H1 (cell line): ENCODE measurements around the gene GNB1L. TPM values are rescaled to one million over a fixed set of nuclear protein-coding genes. Genes with fewer than 3 reads are reported as not detected.
A peak's percentile ranks its signal among the peaks of the same experiment; 100 is the strongest.

Experiments
- CTCF ChIA-PET: fragments of 300-600 bp; sonication (Branson Sonifier 250); formaldehyde crosslinking; loops from one replicate; lab custom pipeline; 2021; ENCODE audit not compliant: partially characterized antibody; lab: Charles Lee
- POLR2A ChIA-PET: fragments of 300-600 bp; sonication (Branson Sonifier 250); formaldehyde crosslinking; loops from one replicate; lab custom pipeline; 2021; ENCODE audit warnings: inconsistent platforms; ENCODE audit not compliant: partially characterized antibody; lab: Charles Lee
- DNase-seq, 2 experiments: peaks; one replicate each; pipeline versions ENCODE4 v3.0.0 to v3.0.0-alpha.2; 2010 to 2022; ENCODE audit warnings: low spot score in 2 of 2, low read depth in 1 of 2, mixed read lengths in 1 of 2
- FAIRE-seq: peaks from 2 replicates; lab custom pipeline; 2011; peaks lifted over from hg19 to GRCh38; lab: Jason Lieb, UNC
- H2AFZ ChIP-seq: 2 replicates; pipeline ENCODE4 v1.8.1; 2012; ENCODE audit warnings: low read length, inconsistent platforms
- H2AK5ac ChIP-seq: 2 replicates; pipeline ENCODE4 v1.6.1; 2013; ENCODE audit warnings: low read depth, low read length
- H2BK120ac ChIP-seq: replicated peaks from 2 replicates; pipeline ENCODE3; 2013; ENCODE audit warnings: low read depth, low read length, inconsistent platforms
- H2BK12ac ChIP-seq: 2 replicates; pipeline ENCODE4 v1.6.1; 2013; ENCODE audit warnings: low read depth, low read length
- H2BK15ac ChIP-seq: 2 replicates; pipeline ENCODE4 v1.6.1; 2013; ENCODE audit warnings: low read length
- H2BK20ac ChIP-seq: 2 replicates; pipeline ENCODE4 v1.6.1; 2013; ENCODE audit warnings: low read length
- H2BK5ac ChIP-seq: 2 replicates; pipeline ENCODE4 v1.6.1; 2013; ENCODE audit warnings: low read depth, low read length
- H3K14ac ChIP-seq: 2 replicates; pipeline ENCODE4 v1.6.1; 2013; ENCODE audit warnings: inconsistent platforms; ENCODE audit not compliant: insufficient read length
- H3K18ac ChIP-seq: 2 replicates; pipeline ENCODE4 v1.6.1; 2013; ENCODE audit warnings: low read length; ENCODE audit errors: extremely low read depth
- H3K23ac ChIP-seq: 2 replicates; pipeline ENCODE4 v1.6.1; 2013; ENCODE audit warnings: inconsistent platforms; ENCODE audit not compliant: insufficient read length
- H3K23me2 ChIP-seq: 2 replicates; pipeline ENCODE4 v1.6.1; 2013; ENCODE audit warnings: low read depth, low read length
- H3K27ac ChIP-seq: 2 replicates; pipeline ENCODE4 v1.6.1; 2011; ENCODE audit warnings: low read depth, low read length, inconsistent platforms
- H3K27me3 ChIP-seq, 4 experiments: replicated peaks in 1 of 4; 1 replicate in 1 of 4; 2 replicates in 3 of 4; pipeline versions ENCODE4 v1.6.1 to v1.8.1; 2011 to 2013; ENCODE audit warnings: low read length in 3 of 4, mild to moderate bottlenecking in 3 of 4, inconsistent platforms in 2 of 4, mixed read lengths in 2 of 4, moderate library complexity in 1 of 4; ENCODE audit not compliant: control insufficient read depth in 3 of 4, insufficient read depth in 3 of 4; ENCODE audit errors: extremely low read depth in 1 of 4
- H3K36me3 ChIP-seq, 4 experiments: 2 replicates each; pipeline versions ENCODE4 v1.6.1 to v1.8.1; 2011 to 2013; ENCODE audit warnings: mild to moderate bottlenecking in 4 of 4, low read length in 3 of 4, moderate library complexity in 2 of 4, control low read depth in 1 of 4, inconsistent platforms in 1 of 4; ENCODE audit not compliant: insufficient read depth in 4 of 4, control insufficient read depth in 2 of 4
- H3K4ac ChIP-seq: replicated peaks from 2 replicates; pipeline ENCODE3; 2013; ENCODE audit warnings: low read length, low read depth, mixed read lengths, inconsistent platforms; ENCODE audit not compliant: insufficient read length
- H3K4me1 ChIP-seq, 4 experiments: replicated peaks in 1 of 4; 1 replicate in 1 of 4; 2 replicates in 3 of 4; pipeline versions ENCODE4 v1.6.1 to v1.8.1; 2011 to 2013; ENCODE audit warnings: low read length in 3 of 4, inconsistent platforms in 2 of 4, mixed read lengths in 1 of 4; ENCODE audit not compliant: insufficient read depth in 4 of 4, control insufficient read depth in 3 of 4
- H3K4me2 ChIP-seq, 2 experiments: 2 replicates each; pipeline versions ENCODE4 v1.6.1 to v1.8.1; 2011 to 2013; ENCODE audit warnings: low read depth in 2 of 2, low read length in 2 of 2, control low read depth in 1 of 2, inconsistent platforms in 1 of 2, mild to moderate bottlenecking in 1 of 2; ENCODE audit not compliant: insufficient read depth in 1 of 2
- H3K4me3 ChIP-seq, 4 experiments: fragments of 200-600, 300-600 bp in 1 of 4; sonication (generic), shearing (Covaris generic), sonication (Bioruptor Twin) in 1 of 4; 2 replicates each; pipeline versions ENCODE4 v1.5.1 to v1.8.1; 2011 to 2016; ENCODE audit warnings: low read length in 4 of 4, low read depth in 3 of 4, control low read depth in 2 of 4, inconsistent platforms in 2 of 4, mild to moderate bottlenecking in 2 of 4, mixed read lengths in 1 of 4, moderate library complexity in 1 of 4; ENCODE audit not compliant: insufficient read depth in 2 of 4; ENCODE audit errors: extremely low read depth in 1 of 4
- H3K56ac ChIP-seq: replicated peaks from 2 replicates; pipeline ENCODE3; 2013; ENCODE audit warnings: low read depth, mild to moderate bottlenecking, mixed read lengths, low read length, inconsistent platforms; ENCODE audit not compliant: insufficient read length
- H3K79me1 ChIP-seq: 2 replicates; pipeline ENCODE4 v1.6.1; 2013; ENCODE audit warnings: low read depth, low read length, control low read depth
- H3K79me2 ChIP-seq, 2 experiments: 2 replicates each; pipeline versions ENCODE4 v1.6.1 to v1.8.1; 2012 to 2013; ENCODE audit warnings: low read length in 2 of 2, mild to moderate bottlenecking in 2 of 2, inconsistent platforms in 1 of 2; ENCODE audit not compliant: insufficient read depth in 2 of 2, control insufficient read depth in 1 of 2
- H3K9ac ChIP-seq, 4 experiments: replicated peaks in 1 of 4; 1 replicate in 1 of 4; 2 replicates in 3 of 4; pipeline versions ENCODE4 v1.6.1 to v1.8.1; 2011 to 2013; ENCODE audit warnings: low read depth in 3 of 4, low read length in 3 of 4, control low read depth in 2 of 4, mild to moderate bottlenecking in 2 of 4, moderate library complexity in 2 of 4, inconsistent platforms in 1 of 4; ENCODE audit errors: extremely low read depth in 1 of 4
- H3K9me3 ChIP-seq, 2 experiments: 2 replicates each; pipeline versions ENCODE4 v1.6.1 to v1.8.1; 2012 to 2013; ENCODE audit warnings: mild to moderate bottlenecking in 2 of 2, moderate library complexity in 2 of 2, control low read depth in 1 of 2, inconsistent platforms in 1 of 2, low read depth in 1 of 2, low read length in 1 of 2, mixed read lengths in 1 of 2; ENCODE audit not compliant: insufficient read depth in 2 of 2
- H4K20me1 ChIP-seq, 2 experiments: replicated peaks in 1 of 2; 2 replicates each; pipeline versions ENCODE3 to v1.8.1; 2011 to 2013; ENCODE audit warnings: inconsistent platforms in 2 of 2, low read length in 2 of 2, mild to moderate bottlenecking in 1 of 2; ENCODE audit not compliant: insufficient read depth in 2 of 2, control insufficient read depth in 1 of 2
- H4K5ac ChIP-seq: 2 replicates; pipeline ENCODE4 v1.6.1; 2013; ENCODE audit warnings: low read length, low read depth, mixed read lengths, inconsistent platforms; ENCODE audit not compliant: insufficient read length
- H4K8ac ChIP-seq: 2 replicates; pipeline ENCODE4 v1.8.0; 2013; ENCODE audit warnings: mild to moderate bottlenecking, moderate library complexity, low read length, inconsistent platforms; ENCODE audit not compliant: insufficient read depth; ENCODE audit errors: extremely low read depth
- H4K91ac ChIP-seq: replicated peaks from 2 replicates; pipeline ENCODE3; 2013; ENCODE audit warnings: low read length, mixed read lengths, inconsistent platforms; ENCODE audit not compliant: insufficient read length
- ASH2L ChIP-seq: fragments of 200-600, 300-600 bp; sonication (generic); IDR thresholded peaks from one replicate; pipeline ENCODE4 v1.7.1; 2017; ENCODE audit warnings: low read length
- ATF3 ChIP-seq: IDR thresholded peaks from 2 replicates; pipeline ENCODE4 v1.6.1; 2011; ENCODE audit warnings: low read depth, mild to moderate bottlenecking, low read length; ENCODE audit not compliant: insufficient read depth
- BACH1 ChIP-seq: IDR thresholded peaks from 2 replicates; pipeline ENCODE4 v1.6.1; 2012; ENCODE audit warnings: low read length, improper control_type of control experiment
- BRCA1 ChIP-seq: IDR thresholded peaks from 2 replicates; pipeline ENCODE4 v1.6.1; 2012; ENCODE audit warnings: low read depth, low read length, improper control_type of control experiment
- CHD1 ChIP-seq: IDR thresholded peaks from 2 replicates; pipeline ENCODE4 v1.6.1; 2012; ENCODE audit warnings: low read depth, low read length, improper control_type of control experiment
- EP300 ChIP-seq, 2 experiments: IDR thresholded peaks; 1 replicate in 1 of 2; 2 replicates in 1 of 2; pipeline ENCODE4 v1.6.1; 2011 to 2012; ENCODE audit warnings: low read depth in 2 of 2, low read length in 2 of 2, mild to moderate bottlenecking in 2 of 2, borderline replicate concordance in 1 of 2, inconsistent platforms in 1 of 2, moderate library complexity in 1 of 2
- GABPA ChIP-seq: IDR thresholded peaks from 2 replicates; pipeline ENCODE4 v1.6.1; 2011; ENCODE audit warnings: mild to moderate bottlenecking, low read length, moderate library complexity, borderline replicate concordance; ENCODE audit not compliant: insufficient read depth
- NANOG ChIP-seq: IDR thresholded peaks from 2 replicates; pipeline ENCODE4 v1.6.1; 2011; ENCODE audit warnings: low read length, low read depth, mild to moderate bottlenecking, inconsistent platforms; ENCODE audit not compliant: insufficient read depth, poor library complexity, severe bottlenecking
- POU5F1 ChIP-seq: IDR thresholded peaks from 2 replicates; pipeline ENCODE4 v1.6.1; 2011; ENCODE audit warnings: low read depth, mild to moderate bottlenecking, low read length, moderate library complexity
- RAD21 ChIP-seq, 2 experiments: IDR thresholded peaks in 1 of 2; conservative IDR thresholded peaks in 1 of 2; 2 replicates each; pipeline ENCODE4 v1.6.1; 2011; ENCODE audit warnings: low read depth in 2 of 2, low read length in 2 of 2, improper control_type of control experiment in 1 of 2, inconsistent platforms in 1 of 2, mild to moderate bottlenecking in 1 of 2, moderate library complexity in 1 of 2
- TEAD4 ChIP-seq: IDR thresholded peaks from 2 replicates; pipeline ENCODE4 v1.6.1; 2012; ENCODE audit warnings: low read depth, low read length, inconsistent platforms, mixed read lengths
- WGBS, 2 experiments: shearing (Covaris generic) in 1 of 2; methylation state at CpG; one replicate each; pipeline versions ENCODE4 v1.1.6 to v1.1.7; 2013 to 2015; ENCODE audit warnings: low lambda C conversion rate in 2 of 2, mixed read lengths in 2 of 2, inconsistent platforms in 1 of 2, low coverage in 1 of 2, missing lambda C conversion rate in 1 of 2; ENCODE audit not compliant: insufficient replicate concordance in 2 of 2, insufficient coverage in 1 of 2, insufficient read length in 1 of 2; ENCODE audit errors: extremely low coverage in 1 of 2, missing lambda C conversion rate in 1 of 2; 5-methylcytosine and 5-hydroxymethylcytosine counted together
- polyA plus RNA-seq, 7 experiments: library from polyadenylated mRNA; depleted of rRNA in 3 of 7; stranded (reverse) in 5 of 7; unstranded in 2 of 7; fragments of >200 nt in 5 of 7; fragments of 200-250 nt in 2 of 7; gene quantifications; 1 replicate in 5 of 7; 2 replicates in 1 of 7; 4 replicates in 1 of 7; pipeline versions ENCODE4 v1.2.1 to v1.2.3, GENCODE V29; 2011 to 2013; ENCODE audit warnings: missing spikeins in 2 of 7, mixed read lengths in 2 of 7
- total RNA-seq: library from RNA; stranded (reverse); fragmentation: NEBNext Ultra II Directional; extraction: Animal tissue kit (Norgen Biotek cat#: 25700); gene quantifications from 2 replicates; pipeline ENCODE4 v1.2.1, GENCODE V29; 2021

Gene GNB1L
- total and polyA plus RNA-seq, 2 of the 8 experiments (the other 6 are each of a cell fraction or from before 2014, with no cell fraction given), result 14.0 to 15.6 TPM

GRCh38 chr22:19782533-19782932, 72.1 kb downstream of the GNB1L start:
- 95% methylated on average over 1 of the region's 1 CpG; no CpG with 5 or more reads in 1 of the 2 experiments for WGBS, 2 experiments
- DNase-seq (no peak), FAIRE-seq (no peak)
- CTCF ChIA-PET, result interaction anchor here (1.0 to 2.5 kb wide), 5 partner anchors 10 to 128 kb away, joined by 3 to 8 read pairs (median 4); no protein-coding TSS in a partner anchor
- Histone ChIP-seq H3K9me3 (no peaks in the 10 kb centered on the region), H4K5ac (no peak overlapping the region), H3K4me1 (peaks cover 0 to 9% (median 0%) of the 10 kb centered on the region in 4 experiments; a peak in 2 of 7 replicates), H3K79me2 (no peaks in the 10 kb centered on the region), H3K4ac (no peak overlapping the region), H3K23me2 (no peaks in the 10 kb centered on the region), H3K18ac (no peak overlapping the region; the same call in 1 of the 2 replicates), H2AFZ (no peak overlapping the region), H3K79me1 (no peaks in the 10 kb centered on the region), H4K20me1 (peaks cover 0 to 5% of the 10 kb centered on the region in 2 experiments), H3K23ac (no peak overlapping the region), H3K27me3 (peaks cover 0 to 2% (median 0%) of the 10 kb centered on the region in 4 experiments; a peak in 2 of 7 replicates), H3K9ac (peak overlapping the region in 1 of 4 experiments; percentile 8; a peak in 1 of 7 replicates), H2AK5ac (no peak overlapping the region), H3K27ac (no peak overlapping the region), H3K36me3 (no peaks in the 10 kb centered on the region), H3K14ac (no peak overlapping the region), H2BK15ac (no peak overlapping the region), H3K4me2 (no peak overlapping the region), H2BK20ac (no peak overlapping the region), H4K8ac (no peak overlapping the region), H2BK12ac (no peak overlapping the region), H3K56ac (no peak overlapping the region), H4K91ac (no peak overlapping the region), H2BK5ac (no peak overlapping the region), H3K4me3 (no peak overlapping the region), H2BK120ac (no peak overlapping the region)
- TF ChIP-seq ASH2L (no peak), POU5F1 (no peak), BRCA1 (no peak), ATF3 (no peak), GABPA (no peak), TEAD4 (no peak), EP300 (IDR thresholded peaks at IDR 0.05; ENCODE audit: borderline replicate concordance in 1 of 2, low read depth in 2 of 2, low read length in 2 of 2) (no peak), BACH1 (no peak), RAD21 (IDR thresholded peaks at IDR 0.05 in 1 of 2, conservative IDR thresholded peaks at IDR 0.05 in 1 of 2; ENCODE audit: low read depth in 2 of 2, low read length in 2 of 2) (no peak), NANOG (no peak), CHD1 (no peak)
- POLR2A ChIA-PET, result no interaction called here
